Gastrocnemius medialis (tissue), 4 donors: Measurements from ENCODE around the gene ZIC1. TPM values are rescaled to one million over a fixed set of nuclear protein-coding genes. Genes with fewer than 3 reads are reported as not detected.

ENCODE experiments used
- ATAC-seq, 2 donors: fragments of 150-250 bp; one replicate each; pipeline ENCODE4 v1.9.1; 2016
- DNase-seq, 2 donors: peaks; one replicate each; pipeline ENCODE4 v3.0.0-alpha.2; 2019
- H3K27ac ChIP-seq, 4 donors: fragments of 200-600 bp; sonication (generic); 1 replicate in 1 of 4; 2 replicates in 3 of 4; pipeline ENCODE4 v1.5.1; 2016 to 2018; ENCODE audit warnings: mild to moderate bottlenecking in 2 of 4, moderate library complexity in 1 of 4
- H3K27me3 ChIP-seq, 3 donors: fragments of 200-600 bp; sonication (generic) in 2 of 3; 1 replicate in 1 of 3; 2 replicates in 2 of 3; pipeline versions ENCODE4 v1.5.1 to v1.6.0; 2016 to 2019; ENCODE audit warnings: mild to moderate bottlenecking in 1 of 3, moderate library complexity in 1 of 3
- H3K36me3 ChIP-seq, 2 donors: fragments of 200-600 bp; sonication (generic) in 1 of 2; one replicate each; pipeline ENCODE4 v1.5.1; 2017 to 2018
- H3K4me1 ChIP-seq, 2 donors: fragments of 200-600 bp; sonication (generic) in 1 of 2; one replicate each; pipeline ENCODE4 v1.5.1; 2016 to 2017; ENCODE audit warnings: mild to moderate bottlenecking in 2 of 2
- H3K4me3 ChIP-seq, 4 donors: fragments of 200-600 bp; sonication (generic) in 3 of 4; 1 replicate in 1 of 4; 2 replicates in 3 of 4; pipeline ENCODE4 v1.5.1; 2016 to 2019; ENCODE audit warnings: mild to moderate bottlenecking in 2 of 4
- H3K9me3 ChIP-seq, 3 donors: fragments of 200-600 bp; sonication (generic) in 2 of 3; 1 replicate in 1 of 3; 2 replicates in 2 of 3; pipeline ENCODE4 v1.5.1; 2016 to 2019
- POLR2A ChIP-seq, 2 donors: fragments of 450-650 bp; IDR thresholded peaks; one replicate each; pipeline ENCODE4 v1.6.1; 2017; ENCODE audit warnings: antibody characterized with exemption in 2 of 2, mild to moderate bottlenecking in 2 of 2, moderate library complexity in 2 of 2
- in situ Hi-C, 4 donors: fragments of 200-750 bp; cut with MboI; loops; one replicate each; pipeline versions ENCODE4 v1.15.0 to v1.8.0; 2017; ENCODE audit warnings: low sequenced_read_pairs in 4 of 4
- intact Hi-C: fragments of 100-400 bp; cut with DNase I; formaldehyde crosslinking; loops from one replicate; pipeline ENCODE4 v1.15.1; 2023; ENCODE audit warnings: low total_unique reads
- total RNA-seq, 4 donors: library from RNA; depleted of rRNA; stranded (reverse); fragments of >200 nt; gene quantifications; one replicate each; pipeline versions ENCODE4 v1.1.0 to v1.2.3, GENCODE V29; 2016
- TF ChIP-seq, protein P1 (sequence below), 5 experiments: fragments of 450-650 bp in 3 of 5; fragments of 200-600 bp in 2 of 5; sonication (generic) in 2 of 5; IDR thresholded peaks in 4 of 5; conservative IDR thresholded peaks in 1 of 5; 1 replicate in 4 of 5; 2 replicates in 1 of 5; pipeline ENCODE4 v1.5.1; 2016 to 2019; ENCODE audit warnings: antibody characterized with exemption in 5 of 5, mild to moderate bottlenecking in 3 of 5, moderate library complexity in 3 of 5

Gene ZIC1
- total RNA-seq, 4 donors from 2014 or later = 3.3 to 5.2 (median 4.3) TPM

DNA sequence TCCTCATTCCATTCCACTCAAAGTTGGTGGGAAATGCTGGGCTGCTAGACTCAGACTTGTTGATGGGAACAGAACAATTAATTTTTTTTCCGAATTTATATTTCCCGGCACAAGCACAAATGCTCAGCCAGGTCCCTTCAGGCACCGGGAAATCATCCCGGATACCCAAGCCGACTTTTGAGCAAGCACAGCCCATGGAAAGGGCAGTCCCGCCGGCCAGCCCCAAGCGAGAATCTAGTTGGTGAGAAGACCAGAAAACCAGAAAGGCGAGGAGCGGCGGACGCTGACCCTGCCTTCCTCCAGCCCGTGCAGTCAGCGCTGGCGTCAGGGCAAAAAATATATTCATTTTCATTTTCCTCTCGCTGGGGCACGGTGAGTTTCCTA is 2.1 kb upstream of the ZIC1 start:
- DNase-seq (no peak), ATAC-seq (no peak)
- in situ Hi-C loops = no loop called here
- peaks cover 24 to 35% (median 29%) of the 10 kb centered on the region in 3 donors for H3K27me3 ChIP-seq
- intact Hi-C loops = no loop called here
- no peaks in the 10 kb centered on the region for H3K9me3 ChIP-seq
- H3K36me3 ChIP-seq = no peaks in the 10 kb centered on the region
- TF ChIP-seq, protein P1, sequence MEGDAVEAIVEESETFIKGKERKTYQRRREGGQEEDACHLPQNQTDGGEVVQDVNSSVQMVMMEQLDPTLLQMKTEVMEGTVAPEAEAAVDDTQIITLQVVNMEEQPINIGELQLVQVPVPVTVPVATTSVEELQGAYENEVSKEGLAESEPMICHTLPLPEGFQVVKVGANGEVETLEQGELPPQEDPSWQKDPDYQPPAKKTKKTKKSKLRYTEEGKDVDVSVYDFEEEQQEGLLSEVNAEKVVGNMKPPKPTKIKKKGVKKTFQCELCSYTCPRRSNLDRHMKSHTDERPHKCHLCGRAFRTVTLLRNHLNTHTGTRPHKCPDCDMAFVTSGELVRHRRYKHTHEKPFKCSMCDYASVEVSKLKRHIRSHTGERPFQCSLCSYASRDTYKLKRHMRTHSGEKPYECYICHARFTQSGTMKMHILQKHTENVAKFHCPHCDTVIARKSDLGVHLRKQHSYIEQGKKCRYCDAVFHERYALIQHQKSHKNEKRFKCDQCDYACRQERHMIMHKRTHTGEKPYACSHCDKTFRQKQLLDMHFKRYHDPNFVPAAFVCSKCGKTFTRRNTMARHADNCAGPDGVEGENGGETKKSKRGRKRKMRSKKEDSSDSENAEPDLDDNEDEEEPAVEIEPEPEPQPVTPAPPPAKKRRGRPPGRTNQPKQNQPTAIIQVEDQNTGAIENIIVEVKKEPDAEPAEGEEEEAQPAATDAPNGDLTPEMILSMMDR (IDR thresholded peaks at IDR 0.05 in 4 of 5, conservative IDR thresholded peaks at IDR 0.05 in 1 of 5) = no peak
- no peak for TF ChIP-seq POLR2A (IDR thresholded peaks at IDR 0.05)
- no peak overlapping the region for H3K27ac ChIP-seq
- H3K4me3 ChIP-seq = peak overlapping the region in 1 of 4 donors; percentile 14
- peaks cover 8 to 16% of the 10 kb centered on the region in 2 donors for H3K4me1 ChIP-seq

DNA sequence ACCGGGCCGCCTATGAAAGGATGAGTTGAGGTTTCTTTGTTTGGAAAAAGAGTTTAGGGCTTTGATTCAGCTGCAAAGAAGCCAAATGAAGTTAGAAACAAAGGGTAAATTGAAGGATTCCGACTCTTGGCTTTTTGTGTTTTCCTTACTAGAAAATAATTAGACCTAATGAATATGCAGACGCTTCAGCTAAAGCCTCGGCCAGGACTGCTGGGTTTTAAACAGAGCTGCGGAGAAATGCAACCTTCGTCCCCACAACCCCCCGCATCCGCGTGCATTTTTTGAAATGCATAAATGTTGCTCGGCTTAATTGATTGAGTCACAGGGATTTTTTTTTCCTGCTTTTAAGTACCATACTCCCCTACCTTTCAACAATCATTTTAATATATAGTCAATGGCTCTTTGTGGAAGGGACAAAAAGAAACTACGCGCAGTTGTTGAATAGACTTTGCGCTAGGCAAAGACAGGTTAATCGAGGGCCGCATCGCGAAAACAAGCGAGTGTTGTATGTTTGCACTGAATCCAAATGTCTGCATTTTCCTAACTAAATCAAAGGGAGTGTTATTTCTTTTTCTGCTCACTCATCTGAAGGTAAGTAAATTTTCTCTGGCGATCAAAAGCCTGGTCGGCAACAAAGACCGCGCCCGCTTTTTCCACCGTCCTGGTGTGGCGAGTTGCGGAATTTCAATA is 1.5 kb upstream of the ZIC1 start:
- no peak for DNase-seq
- ATAC-seq = no peak
- H3K4me1 ChIP-seq = peaks cover 8 to 16% of the 10 kb centered on the region in 2 donors
- H3K27ac ChIP-seq = peak overlapping the region in 2 of 4 donors; percentile 45 to 79
- no peaks in the 10 kb centered on the region for H3K9me3 ChIP-seq
- H3K36me3 ChIP-seq = no peaks in the 10 kb centered on the region
- H3K4me3 ChIP-seq = peak overlapping the region in 2 of 4 donors; percentile 14 to 83
- peaks cover 28 to 35% (median 33%) of the 10 kb centered on the region in 3 donors for H3K27me3 ChIP-seq
- intact Hi-C loops = no loop called here
- in situ Hi-C loops = no loop called here
- TF ChIP-seq, protein P1 (IDR thresholded peaks at IDR 0.05 in 4 of 5, conservative IDR thresholded peaks at IDR 0.05 in 1 of 5) = no peak
- no peak for TF ChIP-seq POLR2A (IDR thresholded peaks at IDR 0.05)

DNA sequence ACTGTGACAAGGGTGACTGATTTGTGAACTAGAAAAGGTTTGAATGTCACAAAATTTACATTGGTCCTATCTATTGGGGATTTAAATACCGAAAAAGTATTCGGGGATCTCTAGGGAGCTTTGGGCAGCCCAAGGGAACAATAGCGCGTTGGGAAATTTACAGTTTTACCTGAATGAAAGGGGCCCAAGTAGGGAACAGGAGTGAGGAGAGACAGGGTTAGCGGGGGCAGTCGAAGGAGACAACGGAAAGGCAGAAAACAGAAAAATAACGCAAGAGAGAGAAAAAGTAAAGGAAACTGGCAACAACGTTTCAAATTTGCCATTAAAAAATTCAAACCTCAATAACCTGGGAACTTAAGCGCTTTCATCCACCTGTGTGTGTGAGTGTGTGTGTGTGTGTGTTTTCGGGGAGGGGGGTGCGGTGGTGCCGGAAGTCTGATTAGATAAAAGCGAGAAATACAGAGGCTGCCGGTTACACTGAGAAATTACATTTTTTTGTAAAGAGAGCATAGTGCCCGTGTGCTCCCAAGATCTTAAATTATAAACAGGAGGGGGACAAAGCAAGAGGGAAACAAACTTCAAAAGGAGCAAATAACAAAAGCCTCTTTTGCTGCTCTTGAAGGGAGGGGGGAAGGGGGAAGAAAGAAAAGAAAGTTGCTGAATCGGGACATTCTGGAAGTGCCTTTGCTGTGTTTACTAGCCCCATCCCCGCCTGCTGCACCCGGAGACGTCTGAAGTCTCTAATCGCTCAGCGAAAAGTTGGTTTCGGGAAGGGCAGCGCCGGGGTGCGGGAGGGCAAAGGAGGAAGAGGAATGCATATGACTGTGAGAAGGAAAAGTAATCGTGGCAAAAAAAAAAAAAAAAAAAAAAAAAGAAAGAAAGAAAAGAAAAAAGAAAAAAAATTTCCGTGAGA is 721 bp upstream of the ZIC1 start:
- ATAC-seq (peak; percentile 2 to 7), DNase-seq (no peak)
- H3K27ac ChIP-seq = peak overlapping the region; percentile 7 to 79 (median 32)
- H3K36me3 ChIP-seq = no peaks in the 10 kb centered on the region
- peak overlapping the region; percentile 66 to 83 (median 70) for H3K4me3 ChIP-seq
- peaks cover 8 to 22% of the 10 kb centered on the region in 2 donors for H3K4me1 ChIP-seq
- no peak for TF ChIP-seq POLR2A (IDR thresholded peaks at IDR 0.05)
- TF ChIP-seq, protein P1 (IDR thresholded peaks at IDR 0.05 in 4 of 5, conservative IDR thresholded peaks at IDR 0.05 in 1 of 5) = no peak
- H3K9me3 ChIP-seq = no peaks in the 10 kb centered on the region
- in situ Hi-C loops (no loop called here), intact Hi-C loops (loop anchor here (1.0 kb wide), 1 partner anchor 16 kb away; no protein-coding TSS in a partner anchor)
- peaks cover 28 to 41% (median 35%) of the 10 kb centered on the region in 3 donors for H3K27me3 ChIP-seq

DNA sequence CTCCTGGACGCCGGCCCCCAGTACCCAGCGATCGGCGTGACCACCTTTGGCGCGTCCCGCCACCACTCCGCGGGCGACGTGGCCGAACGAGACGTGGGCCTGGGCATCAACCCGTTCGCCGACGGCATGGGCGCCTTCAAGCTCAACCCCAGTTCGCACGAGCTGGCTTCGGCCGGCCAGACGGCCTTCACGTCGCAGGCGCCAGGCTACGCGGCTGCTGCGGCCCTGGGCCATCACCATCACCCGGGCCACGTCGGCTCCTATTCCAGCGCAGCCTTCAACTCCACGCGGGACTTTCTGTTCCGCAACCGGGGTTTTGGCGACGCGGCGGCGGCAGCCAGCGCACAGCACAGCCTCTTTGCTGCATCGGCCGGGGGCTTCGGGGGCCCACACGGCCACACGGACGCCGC is 956 bp downstream of the ZIC1 start:
- peak; percentile 8 to 27 for ATAC-seq
- H3K27me3 ChIP-seq = peaks cover 28 to 46% (median 35%) of the 10 kb centered on the region in 3 donors
- in situ Hi-C loops (no loop called here), intact Hi-C loops (loop anchor here (10.0 kb wide), 1 partner anchor 245 kb away; no protein-coding TSS in a partner anchor)
- H3K4me3 ChIP-seq = peak overlapping the region; percentile 66 to 83 (median 70)
- H3K27ac ChIP-seq = peak overlapping the region; percentile 79 to 85 (median 82)
- TF ChIP-seq, protein P1 (IDR thresholded peaks at IDR 0.05 in 4 of 5, conservative IDR thresholded peaks at IDR 0.05 in 1 of 5) = no peak
- TF ChIP-seq POLR2A (IDR thresholded peaks at IDR 0.05) = no peak
- no peaks in the 10 kb centered on the region for H3K36me3 ChIP-seq
- no peak for DNase-seq
- H3K9me3 ChIP-seq = no peaks in the 10 kb centered on the region
- peaks cover 8 to 22% of the 10 kb centered on the region in 2 donors for H3K4me1 ChIP-seq
